Brain microvascular endothelial cell (primary cell): ENCODE results near the gene SEMA5A.
A peak's percentile ranks its signal among the peaks of the same experiment; 100 is the strongest.
"Not testable (repeated sequence)": the region's sequence is repeated elsewhere in the genome, so short reads cannot be mapped to it uniquely, and the experiment has no call there.

ENCODE experiments used
- DNase-seq: peaks from one replicate; pipeline ENCODE4 v3.0.0-alpha.2; 2020
- H3K27ac ChIP-seq: fragments of 250-450 bp; sonication (Bioruptor Pico); 2 replicates; pipeline ENCODE4 v1.5.1; 2020; ENCODE audit warnings: mild to moderate bottlenecking, moderate library complexity
- H3K27me3 ChIP-seq: fragments of 250-450 bp; sonication (Bioruptor Pico); replicated peaks from 2 replicates; pipeline ENCODE4 v1.5.1; 2020; ENCODE audit warnings: mild to moderate bottlenecking
- H3K36me3 ChIP-seq: fragments of 250-450 bp; sonication (Bioruptor Pico); replicated peaks from 2 replicates; pipeline ENCODE4 v1.5.1; 2020; ENCODE audit warnings: mild to moderate bottlenecking
- H3K4me3 ChIP-seq: 2 replicates; pipeline ENCODE4 v1.5.1; 2011; ENCODE audit warnings: low read depth, mild to moderate bottlenecking, control low read depth, low read length, moderate library complexity
- CTCF ChIP-seq: IDR thresholded peaks from 2 replicates; pipeline ENCODE4 v1.5.1; 2011; ENCODE audit warnings: low read depth, mild to moderate bottlenecking, moderate library complexity, low read length, control low read depth, inconsistent platforms; ENCODE audit errors: missing control alignments
- in situ Hi-C: cut with HindIII; loops from 2 replicates; pipeline ENCODE4 v1.10.0; 2017; ENCODE audit warnings: low sequenced_read_pairs, low pct_ligation_motif_present

The SEMA5A gene

GRCh38 chr5:9354336-9355081, 191.4 kb downstream of the SEMA5A start:
- DNase-seq, result no peak
- Histone ChIP-seq H3K4me3 (no peak overlapping the region), H3K36me3 (no peaks in the 10 kb centered on the region), H3K27me3 (no peaks in the 10 kb centered on the region), H3K27ac (no peak overlapping the region)
- TF ChIP-seq CTCF, result no peak
- in situ Hi-C loops, result no loop called here

- DNase-seq, H3K27ac ChIP-seq, H3K27me3 ChIP-seq, in situ Hi-C loops, H3K36me3 ChIP-seq, H3K4me3 ChIP-seq: not testable (repeated sequence)
Observed at GRCh38 chr5:9353048-9353447, 192.8 kb downstream of the SEMA5A start.

GRCh38 chr5:9351546-9351945, 194.3 kb downstream of the SEMA5A start:
- in situ Hi-C loops, result no loop called here
- TF ChIP-seq CTCF, result no peak
- no peak for DNase-seq

GRCh38 chr5:9350301-9350797, 195.5 kb downstream of the SEMA5A start:
- no peaks in the 10 kb centered on the region for H3K27me3 ChIP-seq
- H3K4me3 ChIP-seq, result no peak overlapping the region
- in situ Hi-C loops, result no loop called here
- no peaks in the 10 kb centered on the region for H3K36me3 ChIP-seq
- TF ChIP-seq CTCF, result no peak
- DNase-seq, result no peak
- no peak overlapping the region for H3K27ac ChIP-seq

More at GRCh38 chr5:9351546-9351945, 194.3 kb downstream of the SEMA5A start:
- no peaks in the 10 kb centered on the region for H3K36me3 ChIP-seq
- no peak overlapping the region for H3K4me3 ChIP-seq
- H3K27me3 ChIP-seq, result no peaks in the 10 kb centered on the region
- no peak overlapping the region for H3K27ac ChIP-seq

- TF ChIP-seq CTCF, result no peak
- Histone ChIP-seq H3K27ac (peak overlapping the region; percentile 12), H3K4me3 (no peak overlapping the region), H3K36me3 (no peaks in the 10 kb centered on the region), H3K27me3 (no peaks in the 10 kb centered on the region)
- peak; percentile 35 for DNase-seq
- in situ Hi-C loops, result no loop called here
Observed at GRCh38 chr5:9348401-9348996, 197.4 kb downstream of the SEMA5A start.

- in situ Hi-C loops, result no loop called here
- TF ChIP-seq CTCF, result no peak
- Histone ChIP-seq H3K36me3 (no peaks in the 10 kb centered on the region), H3K4me3 (no peak overlapping the region), H3K27ac (no peak overlapping the region), H3K27me3 (no peaks in the 10 kb centered on the region)
- DNase-seq, result no peak
Observed at GRCh38 chr5:9347541-9348295, 198.2 kb downstream of the SEMA5A start.
